Activated CD8-positive, alpha-beta memory T cell treated with anti-CD3 and anti-CD28 coated beads, Interleukin-2, amount 10 ng/mL, durations not matched to agents 7 days and 5 days (primary cell): ENCODE results near the gene TBPL1. TPM values are rescaled to one million over a fixed set of nuclear protein-coding genes. Genes with fewer than 3 reads are reported as not detected.
"Not testable (repeated sequence)": the region's sequence is repeated elsewhere in the genome, so short reads cannot be mapped to it uniquely, and the experiment has no call there.

Experiments used
- ATAC-seq: fragments of 150-1000 bp; cut with Tn5 transposase; one replicate; pipeline ENCODE4 v1.10.0; 2021; ENCODE audit warnings: moderate library complexity
- CTCF ChIA-PET: fragments of 350-600 bp; sonication (Branson Sonifier 250); formaldehyde crosslinking; loops from one replicate; lab custom pipeline; 2021; ENCODE audit warnings: antibody characterized with exemption; lab: Charles Lee
- DNase-seq: peaks from one replicate; pipeline ENCODE4 v3.0.0-alpha.2; 2020
- H3K27ac Mint-ChIP-seq: one replicate; pipeline ENCODE4 v1.8.0; 2021; ENCODE audit warnings: mild to moderate bottlenecking, mixed read lengths
- H3K27me3 Mint-ChIP-seq: one replicate; pipeline ENCODE4 v1.8.0; 2021; ENCODE audit warnings: mixed read lengths
- H3K36me3 Mint-ChIP-seq: one replicate; pipeline ENCODE4 v1.8.0; 2021; ENCODE audit warnings: mild to moderate bottlenecking, mixed read lengths
- H3K4me1 Mint-ChIP-seq: one replicate; pipeline ENCODE4 v1.8.0; 2021; ENCODE audit warnings: mixed read lengths
- H3K4me3 Mint-ChIP-seq: one replicate; pipeline ENCODE4 v1.8.0; 2021; ENCODE audit warnings: mild to moderate bottlenecking, moderate library complexity, mixed read lengths
- H3K9me3 Mint-ChIP-seq: one replicate; pipeline ENCODE4 v1.8.0; 2022; ENCODE audit warnings: low read depth, mixed read lengths
- total RNA-seq, 2 experiments: library from RNA; stranded (reverse); gene quantifications; one replicate each; pipeline ENCODE4 v1.2.3, GENCODE V29; 2021

TBPL1 gene
- total RNA-seq, result 10 to 100 TPM; 30.7 to 33.9 TPM

- DNase-seq (peak; percentile 94), ATAC-seq (peak; percentile 89)
- CTCF ChIA-PET, result interaction anchor here (1.1 to 3.4 kb wide), 4 partner anchors 9 to 110 kb away, joined by 5 to 18 read pairs (median 12); no protein-coding TSS in a partner anchor
- peaks cover 38% of the 10 kb centered on the region for H3K4me1 Mint-ChIP-seq
- peak within 1 kb of the TSS; percentile 88 for H3K27ac Mint-ChIP-seq
- peaks cover 3% of the 10 kb centered on the region for H3K36me3 Mint-ChIP-seq
- H3K27me3 Mint-ChIP-seq, result peaks cover 2% of the 10 kb centered on the region
- H3K4me3 Mint-ChIP-seq, result peak within 1 kb of the TSS; percentile 97
- no peaks in the 10 kb centered on the region for H3K9me3 Mint-ChIP-seq
Observed at GRCh38 chr6:133952815-133953633, at the start of gene TBPL1. TBPL1 (plus strand) TSS chr6:133953224; CDS start chr6:133980126, 26,902 bp downstream.

- no peaks in the 10 kb centered on the region for H3K4me1 Mint-ChIP-seq
- no peaks in the 10 kb centered on the region for H3K36me3 Mint-ChIP-seq
- H3K9me3 Mint-ChIP-seq, result no peaks in the 10 kb centered on the region
- no peak overlapping the region for H3K4me3 Mint-ChIP-seq
- ATAC-seq, result no peak
- H3K27me3 Mint-ChIP-seq, result peaks cover 53% of the 10 kb centered on the region
- CTCF ChIA-PET, result interaction anchor here (1.0 kb wide), 1 partner anchor 21 kb away, joined by 5 read pairs; no protein-coding TSS in a partner anchor
- no peak for DNase-seq
- no peak overlapping the region for H3K27ac Mint-ChIP-seq
Observed at GRCh38 chr6:133903855-133904254, 49.2 kb upstream of the TBPL1 start.

GRCh38 chr6:133906050-133906449 is 47.0 kb upstream of the TBPL1 start:
- peaks cover 58% of the 10 kb centered on the region for H3K27me3 Mint-ChIP-seq

GRCh38 chr6:133916650-133917151 is 36.3 kb upstream of the TBPL1 start:
- Mint-ChIP-seq H3K27ac (no peak overlapping the region), H3K4me3 (no peak overlapping the region), H3K9me3 (no peaks in the 10 kb centered on the region), H3K4me1 (peaks cover 8% of the 10 kb centered on the region), H3K27me3 (peaks cover 36% of the 10 kb centered on the region), H3K36me3 (no peaks in the 10 kb centered on the region)
- peak; percentile 84 for DNase-seq
- CTCF ChIA-PET, result interaction anchor here (0.6 to 5.4 kb wide), 29 partner anchors 8 to 348 kb away, joined by 3 to 66 read pairs (median 4); partner anchors contain the start of gene SLC2A12
- ATAC-seq, result peak; percentile 61

More at GRCh38 chr6:133906050-133906449, 47.0 kb upstream of the TBPL1 start:
- Mint-ChIP-seq H3K27ac (no peak overlapping the region), H3K4me1 (no peaks in the 10 kb centered on the region), H3K4me3 (no peak overlapping the region), H3K9me3 (no peaks in the 10 kb centered on the region), H3K36me3 (no peaks in the 10 kb centered on the region)
- no peak for DNase-seq
- CTCF ChIA-PET, result interaction anchor here (1.9 kb wide), 1 partner anchor 17 kb away, joined by 5 read pairs; no protein-coding TSS in a partner anchor
- ATAC-seq, result no peak

- Mint-ChIP-seq H3K9me3 (no peaks in the 10 kb centered on the region), H3K4me1 (peaks cover 8% of the 10 kb centered on the region), H3K27ac (no peak overlapping the region), H3K36me3 (no peaks in the 10 kb centered on the region), H3K4me3 (no peak overlapping the region), H3K27me3 (peaks cover 32% of the 10 kb centered on the region)
- ATAC-seq (no peak), DNase-seq (no peak)
- CTCF ChIA-PET, result interaction anchor here (1.1 to 5.4 kb wide), 10 partner anchors 20 to 349 kb away, joined by 3 to 66 read pairs (median 4); no protein-coding TSS in a partner anchor
Observed at GRCh38 chr6:133917781-133918180, 35.2 kb upstream of the TBPL1 start.

- Mint-ChIP-seq H3K27me3 (peaks cover 27% of the 10 kb centered on the region), H3K36me3 (no peaks in the 10 kb centered on the region), H3K4me1 (peaks cover 8% of the 10 kb centered on the region), H3K4me3 (no peak overlapping the region), H3K27ac (no peak overlapping the region), H3K9me3 (no peaks in the 10 kb centered on the region)
- no peak for DNase-seq
- CTCF ChIA-PET, result interaction anchor here (3.1 to 5.4 kb wide), 2 partner anchors 80 to 350 kb away, joined by 14 to 66 read pairs; no protein-coding TSS in a partner anchor
- no peak for ATAC-seq
Observed at GRCh38 chr6:133918208-133918930, 34.7 kb upstream of the TBPL1 start.

- DNase-seq, result no peak
- H3K27me3 Mint-ChIP-seq, result peaks cover 26% of the 10 kb centered on the region
- no peak overlapping the region for H3K27ac Mint-ChIP-seq
- ATAC-seq, result no peak
- no peaks in the 10 kb centered on the region for H3K36me3 Mint-ChIP-seq
- H3K4me1 Mint-ChIP-seq, result peaks cover 10% of the 10 kb centered on the region
- CTCF ChIA-PET, result interaction anchor here (9.8 kb wide), 1 partner anchor 178 kb away, joined by 205 read pairs; no protein-coding TSS in a partner anchor
- no peaks in the 10 kb centered on the region for H3K9me3 Mint-ChIP-seq
- H3K4me3 Mint-ChIP-seq, result no peak overlapping the region
Observed at GRCh38 chr6:133919362-133919761, 33.7 kb upstream of the TBPL1 start.

- H3K36me3 Mint-ChIP-seq, result no peaks in the 10 kb centered on the region
- CTCF ChIA-PET, result interaction anchor here (0.6 to 9.8 kb wide), 22 partner anchors 9 to 959 kb away, joined by 3 to 205 read pairs (median 4); partner anchors contain the start of gene TBPL1
- DNase-seq, result peak; percentile 86
- H3K27me3 Mint-ChIP-seq, result peaks cover 28% of the 10 kb centered on the region
- peak; percentile 69 for ATAC-seq
- H3K27ac Mint-ChIP-seq, result no peak overlapping the region
- no peak overlapping the region for H3K4me3 Mint-ChIP-seq
- peaks cover 10% of the 10 kb centered on the region for H3K4me1 Mint-ChIP-seq
- H3K9me3 Mint-ChIP-seq, result no peaks in the 10 kb centered on the region
Observed at GRCh38 chr6:133921249-133921859, 31.7 kb upstream of the TBPL1 start.

GRCh38 chr6:133923938-133924593 is 29.0 kb upstream of the TBPL1 start:
- no peaks in the 10 kb centered on the region for H3K36me3 Mint-ChIP-seq
- H3K27ac Mint-ChIP-seq, result no peak overlapping the region
- H3K4me3 Mint-ChIP-seq, result no peak overlapping the region
- no peaks in the 10 kb centered on the region for H3K9me3 Mint-ChIP-seq
- ATAC-seq (peak; percentile 85), DNase-seq (peak; percentile 66)
- H3K27me3 Mint-ChIP-seq, result peaks cover 45% of the 10 kb centered on the region
- CTCF ChIA-PET, result interaction anchor here (0.6 to 9.8 kb wide), 43 partner anchors 8 to 536 kb away, joined by 3 to 205 read pairs (median 6); partner anchors contain the start of gene TBPL1
- H3K4me1 Mint-ChIP-seq, result peaks cover 2% of the 10 kb centered on the region

GRCh38 chr6:133931221-133931620 is 21.8 kb upstream of the TBPL1 start:
- not testable (repeated sequence) for H3K27ac Mint-ChIP-seq, H3K4me3 Mint-ChIP-seq, ATAC-seq, DNase-seq, H3K4me1 Mint-ChIP-seq, H3K9me3 Mint-ChIP-seq, H3K36me3 Mint-ChIP-seq
- CTCF ChIA-PET, result interaction anchor here (0.9 to 1.3 kb wide), 3 partner anchors 13 to 166 kb away, joined by 3 to 4 read pairs (median 4); no protein-coding TSS in a partner anchor
- peaks cover 67% of the 10 kb centered on the region for H3K27me3 Mint-ChIP-seq

- not testable (repeated sequence) for H3K4me3 Mint-ChIP-seq, H3K36me3 Mint-ChIP-seq, DNase-seq, H3K27ac Mint-ChIP-seq, ATAC-seq, H3K9me3 Mint-ChIP-seq, H3K4me1 Mint-ChIP-seq
- peaks cover 51% of the 10 kb centered on the region for H3K27me3 Mint-ChIP-seq
- CTCF ChIA-PET, result interaction anchor here (1.2 to 1.5 kb wide), 2 partner anchors 7 to 29 kb away, joined by 3 to 4 read pairs; no protein-coding TSS in a partner anchor
Observed at GRCh38 chr6:133936352-133936751, 16.7 kb upstream of the TBPL1 start.

- peaks cover 41% of the 10 kb centered on the region for H3K27me3 Mint-ChIP-seq
- no peak overlapping the region for H3K4me3 Mint-ChIP-seq
- H3K9me3 Mint-ChIP-seq, result peaks cover 6% of the 10 kb centered on the region
- ATAC-seq (no peak), DNase-seq (no peak)
- CTCF ChIA-PET, result interaction anchor here (0.8 to 2.2 kb wide), 5 partner anchors 9 to 37 kb away, joined by 3 to 8 read pairs (median 3); no protein-coding TSS in a partner anchor
- H3K27ac Mint-ChIP-seq, result no peak overlapping the region
- H3K4me1 Mint-ChIP-seq, result peaks cover 7% of the 10 kb centered on the region
- no peaks in the 10 kb centered on the region for H3K36me3 Mint-ChIP-seq
Observed at GRCh38 chr6:133937909-133938308, 15.1 kb upstream of the TBPL1 start.
